Pancreas (tissue), 10 donors: ENCODE results near the gene ENTR1. TPM values are rescaled to one million over a fixed set of nuclear protein-coding genes. Genes with fewer than 3 reads are reported as not detected.
A peak's percentile ranks its signal among the peaks of the same experiment; 100 is the strongest.

Experiments used
- ATAC-seq, 4 donors: fragments of 200-7000 bp; cut with Tn5 transposase; one replicate each; pipeline versions ENCODE4 v1.8.0 to v1.9.1; 2020; ENCODE audit warnings: mild to moderate bottlenecking in 4 of 4, moderate library complexity in 4 of 4
- DNase-seq, 6 donors: peaks; one replicate each; pipeline ENCODE4 v3.0.0-alpha.2; 2020
- FAIRE-seq: peaks from 2 replicates; lab custom pipeline; 2012; peaks lifted over from hg19 to GRCh38; lab: Jason Lieb, UNC
- H3K27ac ChIP-seq, 4 donors: fragments of 200-600 bp; sonication (generic); 1 replicate in 3 of 4; 2 replicates in 1 of 4; pipeline versions ENCODE4 v1.5.0 to v1.8.0; 2020
- H3K27me3 ChIP-seq, 4 donors: fragments of 200-600 bp; one replicate each; pipeline ENCODE4 v1.8.0; 2021
- H3K36me3 ChIP-seq, 3 donors: fragments of 200-600 bp; sonication (generic) in 1 of 3; one replicate each; pipeline versions ENCODE4 v1.5.0 to v1.8.0; 2020 to 2021
- H3K4me1 ChIP-seq, 3 donors: fragments of 200-600 bp; one replicate each; pipeline ENCODE4 v1.8.0; 2021
- H3K4me3 ChIP-seq, 4 donors: fragments of 200-600 bp; sonication (generic) in 2 of 4; one replicate each; pipeline versions ENCODE4 v1.5.0 to v1.8.0; 2020 to 2021
- H3K9me3 ChIP-seq, 4 donors: fragments of 200-600 bp; one replicate each; pipeline ENCODE4 v1.8.0; 2021
- CTCF ChIP-seq, 4 donors: fragments of 200-600 bp; sonication (generic) in 3 of 4; IDR thresholded peaks; one replicate each; pipeline versions ENCODE4 v1.5.0 to v1.8.0; 2021; ENCODE audit warnings: antibody characterized with exemption in 4 of 4
- WGBS, 2 donors: extraction: QIAGEN DNeasy Blood & Tissue Kit; methylation state at CpG; one replicate each; pipeline ENCODE4 v1.1.7; 2013; 5-methylcytosine and 5-hydroxymethylcytosine counted together
- intact Hi-C, 3 donors: fragments of 100-400 bp; cut with DNase I; formaldehyde crosslinking; loops; one replicate each; pipeline versions ENCODE4 v1.11.1 to v1.14.2; 2022
- polyA plus RNA-seq, 2 donors: library from polyadenylated mRNA; stranded (reverse); fragments of 200-250 nt; gene quantifications; one replicate each; pipeline ENCODE4 v1.2.3, GENCODE V29; 2013
- total RNA-seq, 6 donors: library from RNA; stranded (reverse); fragmentation: NEBNext Ultra II Directional in 4 of 6; extraction: Animal tissue kit (Norgen Biotek cat#: 25700) in 4 of 6; gene quantifications; one replicate each; pipeline versions ENCODE4 v1.2.1 to v1.2.4, GENCODE V29; 2021 to 2023
- donor health status: healthy with polysubstance abuse.
- donor health status: DM: no; HTN: no; CAD: no; lungs with moderate emphysema.
- donor health status: DM: no; HTN: no; CAD: no.
- donor health status: control.
- donor health status: control.
- donor health status: Bipolar disorder and iron deficiency.
- donor health status: DM: yes; HTN: yes; CAD: no.
- donor health status: DM: no; HTN: no; CAD: no.
- donor health status: DM: no; HTN: no; CAD: no.
- donor health status: DM: yes; HTN: yes; CAD: no.

Gene ENTR1
- total and polyA plus RNA-seq, 8 donors = 13.8 to 36.6 (median 22.2) TPM

DNA sequence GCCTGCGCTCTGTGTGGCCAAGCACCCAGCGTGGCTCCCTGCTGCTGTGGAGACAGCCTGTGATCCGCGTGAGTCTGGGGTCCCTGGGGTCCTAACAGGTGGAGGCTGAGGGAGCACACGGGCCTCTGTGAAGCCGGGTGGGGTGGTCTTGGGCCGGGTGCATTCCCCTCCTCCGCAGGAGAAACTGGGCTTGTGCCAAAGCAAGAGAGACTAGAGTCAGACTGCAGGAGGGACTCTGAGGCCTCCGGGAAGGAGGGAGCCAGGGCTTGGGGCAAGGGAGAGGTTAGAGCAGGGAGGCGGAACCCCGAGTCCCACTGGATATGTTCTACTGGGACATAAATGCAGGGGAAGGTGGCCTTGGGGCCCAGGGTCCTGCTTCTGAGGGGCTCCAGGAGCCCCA is 57.3 kb downstream of the ENTR1 start:
- whole genome bisulfite sequencing, 2 donors = 85 to 91% methylated on average over 10 to 11 of the region's 11 CpGs
- H3K27ac ChIP-seq = no peak overlapping the region
- intact Hi-C loops = no loop called here

DNA sequence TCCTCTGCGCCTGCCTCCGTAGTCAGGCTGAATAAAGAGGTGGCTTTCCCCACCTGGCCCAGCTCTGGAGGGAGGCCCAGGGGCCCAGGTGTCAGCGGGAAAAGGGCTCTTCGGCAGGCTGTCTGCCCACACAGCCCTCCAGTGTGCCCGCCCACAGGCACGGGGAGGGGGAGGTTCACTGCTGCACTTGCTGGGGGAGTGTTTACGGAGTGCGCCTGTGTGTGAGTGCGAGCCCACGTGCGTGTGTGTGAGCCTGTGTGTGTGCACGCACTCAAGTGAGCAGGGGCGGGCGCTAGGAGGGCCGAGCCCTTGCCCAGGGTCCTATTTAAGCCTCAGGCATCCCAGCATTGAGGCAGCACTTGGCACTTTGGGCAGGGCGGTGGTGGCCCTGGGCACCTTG is 57.7 kb downstream of the ENTR1 start:
- no peak overlapping the region for H3K4me3 ChIP-seq
- H3K4me1 ChIP-seq = no peaks in the 10 kb centered on the region
- DNase-seq = no peak
- H3K36me3 ChIP-seq = no peaks in the 10 kb centered on the region
- H3K9me3 ChIP-seq = no peaks in the 10 kb centered on the region
- 78 to 91% methylated on average over 16 of the region's 16 CpGs for WGBS, 2 donors
- intact Hi-C loops = no loop called here
- no peak for TF ChIP-seq CTCF (IDR thresholded peaks at IDR 0.05)
- ATAC-seq = peak in 2 of 4 donors; percentile 24 to 38
- no peak for FAIRE-seq
- H3K27ac ChIP-seq = no peak overlapping the region
- H3K27me3 ChIP-seq = no peaks in the 10 kb centered on the region

More for the DNA sequence above, 57.3 kb downstream of the ENTR1 start:
- no peak for ATAC-seq
- H3K4me1 ChIP-seq = no peaks in the 10 kb centered on the region
- no peak for FAIRE-seq
- no peaks in the 10 kb centered on the region for H3K36me3 ChIP-seq
- no peak for DNase-seq
- TF ChIP-seq CTCF (IDR thresholded peaks at IDR 0.05) = no peak
- no peaks in the 10 kb centered on the region for H3K9me3 ChIP-seq
- H3K4me3 ChIP-seq = no peak overlapping the region
- no peaks in the 10 kb centered on the region for H3K27me3 ChIP-seq

Other genes starting within 250 kb of the ENTR1 start
- not detected for gene LHX3, start 205.5 kb downstream of the ENTR1 start, total RNA-seq
- gene LHX3, start 205.5 kb downstream of the ENTR1 start, polyA plus RNA-seq = not detected
- 10 to 100 TPM in 3 of 6 donors, 1 to 10 TPM in 3; 6.8 to 11.0 (median 10.4) TPM for gene QSOX2, start 164.8 kb downstream of the ENTR1 start, total RNA-seq
- gene QSOX2, start 164.8 kb downstream of the ENTR1 start, polyA plus RNA-seq = 10 to 100 TPM; 12.2 to 19.1 TPM
- gene CCDC187, start 106.5 kb downstream of the ENTR1 start, total RNA-seq = under 1 TPM; 0.14 to 0.58 (median 0.36) TPM
- gene CCDC187, start 106.5 kb downstream of the ENTR1 start, polyA plus RNA-seq = 1 to 10 TPM; 2.0 to 2.6 TPM
- gene GPSM1, start 83.1 kb downstream of the ENTR1 start, total RNA-seq = 10 to 100 TPM in 4 of 6 donors, 1 to 10 TPM in 2; 6.8 to 22.7 (median 11.5) TPM
- 10 to 100 TPM; 33.7 to 54.4 TPM for gene GPSM1, start 83.1 kb downstream of the ENTR1 start, polyA plus RNA-seq
- 10 to 100 TPM; 10.1 to 26.8 (median 14.4) TPM for gene DNLZ, start 46.9 kb downstream of the ENTR1 start, total RNA-seq
- gene DNLZ, start 46.9 kb downstream of the ENTR1 start, polyA plus RNA-seq = 10 to 100 TPM; 14.1 to 19.4 TPM
- gene CARD9, start 36.9 kb downstream of the ENTR1 start, total RNA-seq = 1 to 10 TPM in 2 of 6 donors, under 1 TPM in 4; 0.23 to 5.1 (median 0.86) TPM
- gene CARD9, start 36.9 kb downstream of the ENTR1 start, polyA plus RNA-seq = 1 to 10 TPM; 1.3 to 2.9 TPM
- gene SNAPC4, start 10.4 kb downstream of the ENTR1 start, total RNA-seq = 1 to 10 TPM; 3.8 to 6.4 (median 4.7) TPM
- gene SNAPC4, start 10.4 kb downstream of the ENTR1 start, polyA plus RNA-seq = 10 to 100 TPM; 18.1 to 22.0 TPM
- gene PMPCA, start within 50 bp of the ENTR1 start, total RNA-seq = 10 to 100 TPM; 16.3 to 23.7 (median 17.4) TPM
- 10 to 100 TPM; 43.0 to 51.4 TPM for gene PMPCA, start within 50 bp of the ENTR1 start, polyA plus RNA-seq
- gene INPP5E, start 29.2 kb upstream of the ENTR1 start, total RNA-seq = 1 to 10 TPM; 3.8 to 10.0 (median 5.2) TPM
- 10 to 100 TPM; 13.9 to 14.9 TPM for gene INPP5E, start 29.2 kb upstream of the ENTR1 start, polyA plus RNA-seq
- gene SEC16A, start 72.4 kb upstream of the ENTR1 start, total RNA-seq = 10 to 100 TPM; 32.1 to 46.6 (median 39.5) TPM
- gene SEC16A, start 72.4 kb upstream of the ENTR1 start, polyA plus RNA-seq = 10 to 100 TPM; 49.7 to 66.9 TPM
- 10 to 100 TPM; 19.6 to 39.8 (median 25.6) TPM for gene NOTCH1, start 135.4 kb upstream of the ENTR1 start, total RNA-seq
- 10 to 100 TPM in 1 of 2 donors, 1 to 10 TPM in 1; 9.3 to 20.1 TPM for gene NOTCH1, start 135.4 kb upstream of the ENTR1 start, polyA plus RNA-seq